B cell (primary cell): ENCODE data around the gene POLR1E.
"Not testable (repeated sequence)": the region's sequence is repeated elsewhere in the genome, so short reads cannot be mapped to it uniquely, and the experiment has no call there.

Source experiments
- EZH2 ChIP-seq: IDR thresholded peaks from 2 replicates; pipeline ENCODE4 v1.6.1; 2012; ENCODE audit warnings: borderline replicate concordance, low read depth, mild to moderate bottlenecking, moderate library complexity, low read length; ENCODE audit not compliant: insufficient read depth, poor library complexity, severe bottlenecking
- TF ChIP-seq, protein P1 (sequence below): fragments of 200-600 bp; IDR thresholded peaks from one replicate; pipeline ENCODE4 v1.8.0; 2022; ENCODE audit warnings: antibody characterized with exemption, mild to moderate bottlenecking

DNA sequence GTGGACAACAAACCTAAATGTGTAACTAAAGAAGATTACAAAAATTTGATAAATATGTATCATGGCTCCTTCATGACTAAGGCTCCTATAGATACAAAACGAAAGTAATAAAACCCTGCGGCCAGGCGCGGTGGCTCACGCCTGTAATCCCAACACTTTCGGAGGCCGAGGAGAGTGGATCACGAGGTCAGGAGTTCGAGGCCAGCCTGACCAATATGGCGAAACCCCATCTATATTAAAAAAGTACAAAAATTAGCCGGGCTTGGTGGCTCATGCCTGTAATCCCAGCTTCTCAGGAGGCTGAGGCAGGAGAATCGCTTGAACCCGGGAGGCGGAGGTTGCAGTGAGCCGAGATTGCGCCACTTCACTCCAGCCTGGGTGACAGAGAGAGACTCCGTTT, 18.2 kb upstream of the POLR1E start:
- TF ChIP-seq, protein P1, sequence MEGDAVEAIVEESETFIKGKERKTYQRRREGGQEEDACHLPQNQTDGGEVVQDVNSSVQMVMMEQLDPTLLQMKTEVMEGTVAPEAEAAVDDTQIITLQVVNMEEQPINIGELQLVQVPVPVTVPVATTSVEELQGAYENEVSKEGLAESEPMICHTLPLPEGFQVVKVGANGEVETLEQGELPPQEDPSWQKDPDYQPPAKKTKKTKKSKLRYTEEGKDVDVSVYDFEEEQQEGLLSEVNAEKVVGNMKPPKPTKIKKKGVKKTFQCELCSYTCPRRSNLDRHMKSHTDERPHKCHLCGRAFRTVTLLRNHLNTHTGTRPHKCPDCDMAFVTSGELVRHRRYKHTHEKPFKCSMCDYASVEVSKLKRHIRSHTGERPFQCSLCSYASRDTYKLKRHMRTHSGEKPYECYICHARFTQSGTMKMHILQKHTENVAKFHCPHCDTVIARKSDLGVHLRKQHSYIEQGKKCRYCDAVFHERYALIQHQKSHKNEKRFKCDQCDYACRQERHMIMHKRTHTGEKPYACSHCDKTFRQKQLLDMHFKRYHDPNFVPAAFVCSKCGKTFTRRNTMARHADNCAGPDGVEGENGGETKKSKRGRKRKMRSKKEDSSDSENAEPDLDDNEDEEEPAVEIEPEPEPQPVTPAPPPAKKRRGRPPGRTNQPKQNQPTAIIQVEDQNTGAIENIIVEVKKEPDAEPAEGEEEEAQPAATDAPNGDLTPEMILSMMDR, result not testable (repeated sequence)
- TF ChIP-seq EZH2, result not testable (repeated sequence)
